Umbilical cord (tissue), 2 donors: Measurements from ENCODE around the gene MTR. TPM values are rescaled to one million over a fixed set of nuclear protein-coding genes. Genes with fewer than 3 reads are reported as not detected.
"Not testable (repeated sequence)": the region's sequence is repeated elsewhere in the genome, so short reads cannot be mapped to it uniquely, and the experiment has no call there.

Experiments
- DNase-seq: peaks from one replicate; pipeline ENCODE4 v3.0.0-alpha.2; 2015; ENCODE audit warnings: low spot score
- total RNA-seq: library from RNA; depleted of rRNA; stranded (reverse); fragments of >200 nt; gene quantifications from one replicate; pipeline ENCODE4 v1.2.3, GENCODE V29; 2014; ENCODE audit warnings: low replicate concordance; ENCODE audit not compliant: insufficient read depth

The MTR gene
- total RNA-seq, 1 donor from 2014 or later = 55.6 TPM

- peak; percentile 77 for DNase-seq
These were observed 110.0 kb downstream of the MTR start for GRCh38 chr1:236904892-236905741.

GRCh38 chr1:236907205-236907604, 112.1 kb downstream of the MTR start:
- DNase-seq = peak; percentile 78

- DNase-seq = no peak
These were observed 113.6 kb downstream of the MTR start for GRCh38 chr1:236908669-236909068.

GRCh38 chr1:236911047-236911446, 116.0 kb downstream of the MTR start:
- not testable (repeated sequence) for DNase-seq

GRCh38 chr1:236913371-236914037, 118.4 kb downstream of the MTR start:
- peak; percentile 12 for DNase-seq

- DNase-seq = no peak
These were observed 119.3 kb downstream of the MTR start for GRCh38 chr1:236914375-236914774.

GRCh38 chr1:236916131-236916800, 121.2 kb downstream of the MTR start:
- DNase-seq = no peak

GRCh38 chr1:236917448-236917847, 122.4 kb downstream of the MTR start:
- DNase-seq = no peak

- no peak for DNase-seq
These were observed 125.3 kb downstream of the MTR start for GRCh38 chr1:236920286-236920894.

- DNase-seq = no peak
These were observed 126.5 kb downstream of the MTR start for GRCh38 chr1:236921610-236922009.

- DNase-seq = no peak
These were observed 127.1 kb downstream of the MTR start for GRCh38 chr1:236922190-236922589.

- no peak for DNase-seq
These were observed 130.3 kb downstream of the MTR start for GRCh38 chr1:236925386-236925785.

- no peak for DNase-seq
These were observed 135.4 kb downstream of the MTR start for GRCh38 chr1:236930503-236930902.

- no peak for DNase-seq
These were observed 143.7 kb downstream of the MTR start for GRCh38 chr1:236938760-236939159.

GRCh38 chr1:236942431-236942830, 147.3 kb downstream of the MTR start:
- DNase-seq = no peak

- no peak for DNase-seq
These were observed 149.5 kb downstream of the MTR start for GRCh38 chr1:236944556-236944955.

- no peak for DNase-seq
These were observed 149.9 kb downstream of the MTR start for GRCh38 chr1:236945002-236945401.

- no peak for DNase-seq
These were observed 152.7 kb downstream of the MTR start for GRCh38 chr1:236947794-236948193.

GRCh38 chr1:236948381-236948780, 153.3 kb downstream of the MTR start:
- DNase-seq = no peak

GRCh38 chr1:236948996-236949395, 153.9 kb downstream of the MTR start:
- no peak for DNase-seq

- DNase-seq = no peak
These were observed 155.3 kb downstream of the MTR start for GRCh38 chr1:236950365-236950764.

- no peak for DNase-seq
These were observed 156.6 kb downstream of the MTR start for GRCh38 chr1:236951672-236952071.
